Suprapubic skin (tissue), 4 donors: Measurements from ENCODE around the gene SLC36A4.

Experiments used
- EP300 ChIP-seq: sonication (generic); formaldehyde crosslinking; IDR thresholded peaks from one replicate; pipeline ENCODE4 v1.6.1; 2017; ENCODE audit warnings: antibody characterized with exemption
- POLR2A ChIP-seq, 2 donors: fragments of 450-650 bp; IDR thresholded peaks; one replicate each; pipeline ENCODE4 v1.6.1; 2017; ENCODE audit warnings: antibody characterized with exemption in 2 of 2, mild to moderate bottlenecking in 2 of 2, moderate library complexity in 2 of 2
- POLR2AphosphoS5 ChIP-seq, 3 donors: sonication (generic); formaldehyde crosslinking; IDR thresholded peaks; one replicate each; pipeline ENCODE4 v1.6.1; 2017; ENCODE audit warnings: antibody characterized with exemption in 3 of 3
- TF ChIP-seq, protein P1 (sequence below), 2 donors: fragments of 200-600 bp in 1 of 2; fragments of 450-650 bp in 1 of 2; sonication (generic) in 1 of 2; IDR thresholded peaks; one replicate each; pipeline ENCODE4 v1.5.1; 2016 to 2019; ENCODE audit warnings: antibody characterized with exemption in 2 of 2, mild to moderate bottlenecking in 1 of 2, moderate library complexity in 1 of 2

DNA sequence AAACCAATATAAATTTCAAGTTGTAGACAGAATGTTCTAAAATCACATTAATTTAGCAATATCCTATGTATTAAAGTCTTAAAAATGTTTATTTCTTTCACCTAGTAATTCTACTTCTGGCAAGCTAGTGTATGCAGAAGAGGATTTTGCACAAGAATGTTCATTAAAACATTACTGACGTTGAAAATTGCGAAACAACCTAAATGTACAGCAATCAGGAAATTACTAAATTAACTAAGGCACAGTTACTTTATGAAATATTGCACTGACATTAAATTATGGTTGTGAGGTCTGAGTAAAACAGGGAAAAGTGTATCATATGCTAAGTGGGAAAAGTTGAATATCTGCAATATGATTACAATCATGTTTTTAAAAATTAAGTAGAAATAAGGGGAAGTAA lies 4.1 kb downstream of the SLC36A4 start:
- TF ChIP-seq POLR2A (IDR thresholded peaks at IDR 0.05) (no peak), POLR2AphosphoS5 (IDR thresholded peaks at IDR 0.05) (no peak), EP300 (no peak)
- TF ChIP-seq, protein P1, sequence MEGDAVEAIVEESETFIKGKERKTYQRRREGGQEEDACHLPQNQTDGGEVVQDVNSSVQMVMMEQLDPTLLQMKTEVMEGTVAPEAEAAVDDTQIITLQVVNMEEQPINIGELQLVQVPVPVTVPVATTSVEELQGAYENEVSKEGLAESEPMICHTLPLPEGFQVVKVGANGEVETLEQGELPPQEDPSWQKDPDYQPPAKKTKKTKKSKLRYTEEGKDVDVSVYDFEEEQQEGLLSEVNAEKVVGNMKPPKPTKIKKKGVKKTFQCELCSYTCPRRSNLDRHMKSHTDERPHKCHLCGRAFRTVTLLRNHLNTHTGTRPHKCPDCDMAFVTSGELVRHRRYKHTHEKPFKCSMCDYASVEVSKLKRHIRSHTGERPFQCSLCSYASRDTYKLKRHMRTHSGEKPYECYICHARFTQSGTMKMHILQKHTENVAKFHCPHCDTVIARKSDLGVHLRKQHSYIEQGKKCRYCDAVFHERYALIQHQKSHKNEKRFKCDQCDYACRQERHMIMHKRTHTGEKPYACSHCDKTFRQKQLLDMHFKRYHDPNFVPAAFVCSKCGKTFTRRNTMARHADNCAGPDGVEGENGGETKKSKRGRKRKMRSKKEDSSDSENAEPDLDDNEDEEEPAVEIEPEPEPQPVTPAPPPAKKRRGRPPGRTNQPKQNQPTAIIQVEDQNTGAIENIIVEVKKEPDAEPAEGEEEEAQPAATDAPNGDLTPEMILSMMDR (IDR thresholded peaks at IDR 0.05) = no peak
